ENCODE measurements around the gene SULT1C2. TPM values are rescaled to one million over a fixed set of nuclear protein-coding genes. Genes with fewer than 3 reads are reported as not detected.

SULT1C2 gene
- 0.05 to 0.13 TPM in 2 of 3 replicates, not detected in the other for total RNA-seq

DNA sequence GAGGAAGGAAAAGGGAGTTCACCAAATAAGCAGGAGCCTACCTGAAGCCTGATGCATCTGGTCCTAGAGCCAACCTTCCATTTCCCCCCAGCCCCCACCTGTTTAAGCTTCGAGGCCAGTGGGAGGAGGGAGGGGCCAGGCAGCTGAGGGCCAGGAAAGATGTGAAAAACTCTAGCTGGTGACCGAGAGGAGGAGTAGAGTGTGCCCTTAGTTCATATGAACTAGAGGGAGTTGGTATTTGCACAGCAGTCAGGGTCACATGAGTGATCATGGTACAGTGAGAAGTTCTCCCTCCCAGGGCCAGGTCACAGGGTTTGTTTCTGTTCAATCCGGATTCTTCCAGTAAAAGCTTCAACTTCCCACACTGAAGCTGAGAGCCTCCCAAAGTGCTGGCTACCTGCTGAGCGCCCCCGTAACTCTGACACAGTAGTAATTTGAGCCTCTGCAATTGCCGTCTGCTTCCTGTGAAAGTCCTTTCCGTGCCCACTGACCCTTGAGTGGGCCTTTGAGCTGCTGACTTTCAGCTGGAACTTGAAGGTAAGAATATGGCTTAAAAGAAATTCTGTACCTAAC, at the start of gene SULT1C2:
TSS of gene SULT1C2 (plus strand) at position 362 of the 573 bp plus-strand sequence. CDS start 4,773 bp downstream, outside the sequence.
- DNase-seq (ENCODE audit: low spot score in 2 of 2, unreplicated experiment in 2 of 2): no peak
- Mint-ChIP-seq H3K27me3 (ENCODE audit: low read depth) (peaks cover 18% of the 10 kb centered on the region), H3K4me3 (no peak within 1 kb of the TSS), H3K36me3 (no peaks in the 10 kb centered on the region), H3K27ac (no peak within 1 kb of the TSS), H3K9me3 (peaks cover 5% of the 10 kb centered on the region), H3K4me1 (peaks cover 2% of the 10 kb centered on the region)
- TF ChIP-seq CTCF (IDR thresholded peaks at IDR 0.05; ENCODE audit: unreplicated experiment): no peak

DNA sequence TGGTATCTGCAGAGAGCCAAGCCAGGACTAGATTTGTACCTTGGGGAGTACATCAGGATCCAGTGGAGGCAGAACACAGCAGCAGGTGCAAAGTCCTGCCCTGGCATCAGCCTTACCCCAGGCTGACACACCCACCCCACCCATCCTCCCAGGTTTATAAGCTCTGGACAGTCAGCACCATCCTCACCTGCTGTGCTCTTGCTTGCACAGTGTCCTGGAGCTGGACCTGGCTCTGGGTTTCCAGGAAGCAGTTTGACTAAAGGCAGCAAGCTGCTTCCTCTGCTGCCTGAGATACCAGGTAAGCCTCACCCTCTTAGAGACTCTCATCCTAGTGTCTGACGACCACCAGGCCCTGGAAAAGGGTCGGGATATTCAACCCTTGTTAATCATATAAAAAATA, 48.9 kb upstream of the SULT1C2 start, which contains the start of gene SULT1C3:
TSS of gene SULT1C3 (plus strand) at position 183 of the 400 bp plus-strand sequence. CDS start 7,227 bp downstream, outside the sequence.
- H3K4me3 Mint-ChIP-seq: no peak within 1 kb of the TSS
- H3K4me1 Mint-ChIP-seq: no peaks in the 10 kb centered on the region
- H3K27ac Mint-ChIP-seq: no peak within 1 kb of the TSS
- peaks cover 46% of the 10 kb centered on the region for H3K9me3 Mint-ChIP-seq
- H3K36me3 Mint-ChIP-seq: no peaks in the 10 kb centered on the region
- no peaks in the 10 kb centered on the region for H3K27me3 Mint-ChIP-seq (ENCODE audit: low read depth)
- no peak for DNase-seq (ENCODE audit: low spot score in 2 of 2, unreplicated experiment in 2 of 2)
- no peak for TF ChIP-seq CTCF (IDR thresholded peaks at IDR 0.05; ENCODE audit: unreplicated experiment)

DNA sequence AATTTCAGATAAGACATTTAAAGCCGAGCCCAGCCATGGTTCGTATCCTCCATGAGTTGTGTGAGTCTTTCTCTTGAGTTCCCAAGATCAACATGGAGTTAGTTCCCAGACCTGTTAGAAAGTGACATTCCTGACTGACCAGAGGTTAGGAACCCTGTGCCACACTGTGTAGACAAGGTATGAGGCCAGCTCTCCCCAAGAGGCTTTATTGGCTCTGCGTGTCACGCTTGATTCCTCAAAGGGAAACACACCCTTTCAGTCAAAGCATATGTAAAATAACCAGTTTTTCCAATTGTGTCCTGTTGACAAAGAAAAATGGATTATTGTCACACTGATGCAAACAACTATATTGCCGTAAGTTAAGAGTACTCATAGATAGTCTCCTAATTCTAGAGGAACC, 47.7 kb upstream of the SULT1C2 start:
- Mint-ChIP-seq H3K9me3 (peaks cover 50% of the 10 kb centered on the region), H3K4me3 (no peak overlapping the region), H3K4me1 (no peaks in the 10 kb centered on the region), H3K27ac (no peak overlapping the region), H3K27me3 (ENCODE audit: low read depth) (no peaks in the 10 kb centered on the region), H3K36me3 (no peaks in the 10 kb centered on the region)
- no peak for DNase-seq (ENCODE audit: low spot score in 2 of 2, unreplicated experiment in 2 of 2)
- TF ChIP-seq CTCF (IDR thresholded peaks at IDR 0.05; ENCODE audit: unreplicated experiment): no peak

DNA sequence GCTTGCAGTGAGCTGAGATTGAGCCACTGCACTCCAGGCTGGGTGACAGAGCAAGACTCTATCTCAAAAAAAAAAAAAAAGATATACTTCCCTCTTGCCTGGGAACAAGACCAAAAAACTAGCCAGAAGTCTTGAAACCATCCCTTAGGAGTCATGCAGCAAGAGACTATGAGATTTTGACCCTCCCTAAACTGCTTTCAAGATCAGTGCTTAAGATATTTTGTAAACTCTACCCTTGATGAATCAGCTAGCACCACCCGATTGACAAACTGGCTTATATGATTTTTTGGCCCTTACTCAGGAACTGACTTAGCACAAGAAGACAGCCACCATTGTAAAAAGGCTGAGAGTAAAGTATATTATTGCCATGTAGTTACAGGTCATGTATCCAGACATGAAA, 45.1 kb upstream of the SULT1C2 start:
- no peak for DNase-seq (ENCODE audit: low spot score in 2 of 2, unreplicated experiment in 2 of 2)
- Mint-ChIP-seq H3K36me3 (no peaks in the 10 kb centered on the region), H3K9me3 (peaks cover 43% of the 10 kb centered on the region), H3K4me1 (no peaks in the 10 kb centered on the region), H3K27ac (no peak overlapping the region), H3K4me3 (no peak overlapping the region), H3K27me3 (ENCODE audit: low read depth) (no peaks in the 10 kb centered on the region)
- no peak for TF ChIP-seq CTCF (IDR thresholded peaks at IDR 0.05; ENCODE audit: unreplicated experiment)

- Mint-ChIP-seq H3K36me3 (no peaks in the 10 kb centered on the region), H3K27ac (no peak overlapping the region), H3K27me3 (ENCODE audit: low read depth) (no peaks in the 10 kb centered on the region), H3K4me1 (no peaks in the 10 kb centered on the region), H3K9me3 (peaks cover 40% of the 10 kb centered on the region), H3K4me3 (no peak overlapping the region)
- DNase-seq (ENCODE audit: low spot score in 2 of 2, unreplicated experiment in 2 of 2): no peak
- TF ChIP-seq CTCF (IDR thresholded peaks at IDR 0.05; ENCODE audit: unreplicated experiment): no peak
Observed at GRCh38 chr2:108244667-108245414, 43.9 kb upstream of the SULT1C2 start.

All from mesothelial cell of epicardium (in vitro differentiated cells).